Measurements from ENCODE around the gene LRMDA. TPM values are rescaled to one million over a fixed set of nuclear protein-coding genes. Genes with fewer than 3 reads are reported as not detected.

Gene LRMDA
- total RNA-seq, 4 donors from 2014 or later = 1.4 to 23.1 (median 3.6) TPM

- H3K4me1 ChIP-seq = no peaks in the 10 kb centered on the region
Measured at GRCh38 chr10:76540331-76540730, 1108.9 kb downstream of the LRMDA start.

DNA sequence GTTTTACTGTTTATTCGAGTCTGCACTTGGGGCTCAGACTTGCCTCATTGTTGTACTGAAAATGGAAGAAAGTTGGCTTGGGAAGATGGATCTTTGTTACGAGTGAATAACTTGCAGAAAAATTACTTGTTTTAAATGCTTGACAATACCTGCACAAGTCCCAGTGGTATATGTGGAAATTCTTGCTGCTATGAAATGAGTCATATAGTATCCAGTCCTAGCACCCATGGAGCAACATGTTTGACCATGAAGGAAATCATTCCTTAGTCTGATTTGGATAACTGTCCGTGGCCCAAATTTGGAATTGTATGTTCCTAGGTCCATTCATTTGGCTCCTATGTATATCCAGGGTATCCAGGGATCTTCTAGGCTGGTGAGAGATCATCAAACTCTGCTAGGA, 1109.4 kb downstream of the LRMDA start:
- no peak overlapping the region for H3K4me3 ChIP-seq
- TF ChIP-seq POLR2A (IDR thresholded peaks at IDR 0.05) (no peak), CTCF (IDR thresholded peaks at IDR 0.05) (no peak)
- no peaks in the 10 kb centered on the region for H3K9me3 ChIP-seq
- H3K27ac ChIP-seq = no peak overlapping the region
- DNase-seq = no peak
- no peaks in the 10 kb centered on the region for H3K36me3 ChIP-seq
- H3K4me1 ChIP-seq = no peaks in the 10 kb centered on the region
- no peaks in the 10 kb centered on the region for H3K27me3 ChIP-seq

More at GRCh38 chr10:76540331-76540730, 1108.9 kb downstream of the LRMDA start:
- Histone ChIP-seq H3K4me3 (no peak overlapping the region), H3K27ac (no peak overlapping the region), H3K36me3 (no peaks in the 10 kb centered on the region), H3K9me3 (no peaks in the 10 kb centered on the region), H3K27me3 (no peaks in the 10 kb centered on the region)
- TF ChIP-seq POLR2A (IDR thresholded peaks at IDR 0.05) (no peak), CTCF (IDR thresholded peaks at IDR 0.05) (no peak)
- DNase-seq = no peak

DNA sequence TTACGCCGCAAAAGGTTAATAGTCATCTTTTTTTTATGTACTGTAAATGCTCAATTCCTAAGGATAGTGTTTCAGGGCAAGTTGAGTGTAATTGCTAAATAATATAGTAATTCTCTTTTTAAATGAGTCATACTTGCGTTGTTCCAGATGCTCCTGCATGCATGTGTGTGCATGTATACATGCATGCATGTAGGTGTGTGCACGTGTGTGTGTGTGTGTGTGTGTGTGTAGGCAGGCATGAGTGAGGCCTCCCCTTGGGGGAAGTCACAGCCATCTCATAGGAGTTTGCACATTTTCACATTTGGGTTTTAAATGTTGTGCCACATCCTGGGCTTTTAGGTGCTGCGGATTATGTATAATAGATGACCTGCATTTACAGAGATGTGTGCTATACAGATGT, 1110.4 kb downstream of the LRMDA start:
- Histone ChIP-seq H3K4me1 (no peaks in the 10 kb centered on the region), H3K9me3 (no peaks in the 10 kb centered on the region), H3K27me3 (no peaks in the 10 kb centered on the region), H3K4me3 (no peak overlapping the region), H3K27ac (no peak overlapping the region), H3K36me3 (no peaks in the 10 kb centered on the region)
- TF ChIP-seq POLR2A (IDR thresholded peaks at IDR 0.05) (no peak), CTCF (IDR thresholded peaks at IDR 0.05) (no peak)
- DNase-seq = no peak

GRCh38 chr10:76542307-76542930, 1111.0 kb downstream of the LRMDA start:
- Histone ChIP-seq H3K27ac (no peak overlapping the region), H3K4me3 (no peak overlapping the region), H3K4me1 (no peaks in the 10 kb centered on the region), H3K36me3 (no peaks in the 10 kb centered on the region), H3K27me3 (no peaks in the 10 kb centered on the region), H3K9me3 (no peaks in the 10 kb centered on the region)
- DNase-seq = no peak
- TF ChIP-seq CTCF (IDR thresholded peaks at IDR 0.05) (no peak), POLR2A (IDR thresholded peaks at IDR 0.05) (no peak)

- Histone ChIP-seq H3K4me3 (no peak overlapping the region), H3K9me3 (no peaks in the 10 kb centered on the region), H3K36me3 (no peaks in the 10 kb centered on the region), H3K4me1 (no peaks in the 10 kb centered on the region), H3K27me3 (no peaks in the 10 kb centered on the region), H3K27ac (no peak overlapping the region)
- TF ChIP-seq POLR2A (IDR thresholded peaks at IDR 0.05) = no peak
- TF ChIP-seq CTCF (IDR thresholded peaks at IDR 0.05) = no peak
- DNase-seq = no peak
Measured at GRCh38 chr10:76543655-76544054, 1112.2 kb downstream of the LRMDA start.

- DNase-seq = no peak
- Histone ChIP-seq H3K4me3 (no peak overlapping the region), H3K36me3 (no peaks in the 10 kb centered on the region), H3K27me3 (no peaks in the 10 kb centered on the region), H3K4me1 (no peaks in the 10 kb centered on the region), H3K27ac (no peak overlapping the region), H3K9me3 (no peaks in the 10 kb centered on the region)
- TF ChIP-seq CTCF (IDR thresholded peaks at IDR 0.05) (no peak), POLR2A (IDR thresholded peaks at IDR 0.05) (no peak)
Measured at GRCh38 chr10:76544789-76545188, 1113.4 kb downstream of the LRMDA start.
